GM12878 (cell line): ENCODE results near the gene MPHOSPH8. TPM values are rescaled to one million over a fixed set of nuclear protein-coding genes. Genes with fewer than 3 reads are reported as not detected.

ENCODE experiments used
- ATAC-seq: fragments of 200-7000 bp; cut with Tn5 transposase; 3 replicates; pipeline ENCODE4 v1.9.1; 2020; ENCODE audit warnings: mild to moderate bottlenecking, moderate library complexity
- BruUV-seq: library from RNA; stranded (reverse); fragments of 400-500 nt; replicated peaks from 2 replicates; lab custom pipeline; 2021; lab: Mats Ljungman, UMichigan
- CTCF ChIA-PET: fragments of 300-600 bp; sonication (Branson Sonifier 250); formaldehyde crosslinking; extraction: SDS; loops from one replicate; lab custom pipeline; 2021; ENCODE audit warnings: inconsistent platforms; lab: Yijun Ruan, JAX
- POLR2A ChIA-PET: fragments of 350-600 bp; formaldehyde crosslinking; extraction: SDS; loops from one replicate; lab custom pipeline; 2021; ENCODE audit warnings: inconsistent platforms; lab: Charles Lee
- RAD21 ChIA-PET: fragments of 300-600 bp; sonication (Branson Sonifier 250); formaldehyde crosslinking; loops from one replicate; lab custom pipeline; 2023; ENCODE audit warnings: antibody characterized with exemption; ENCODE audit not compliant: unreplicated experiment; lab: Charles Lee
- SMC1A ChIA-PET: fragments of 300-600 bp; sonication (Branson Sonifier 250); formaldehyde crosslinking; loops from one replicate; lab custom pipeline; 2023; ENCODE audit not compliant: unreplicated experiment, uncharacterized antibody; lab: Charles Lee
- DNase-seq: peaks from one replicate; pipeline ENCODE4 v3.0.0-alpha.2; 2011; ENCODE audit warnings: low read depth, low spot score
- FAIRE-seq: peaks from 3 replicates; lab custom pipeline; 2011; peaks lifted over from hg19 to GRCh38; lab: Jason Lieb, UNC
- H2AFZ ChIP-seq: 2 replicates; pipeline ENCODE4 v1.6.0; 2011; ENCODE audit warnings: low read depth, low read length, control low read depth; ENCODE audit not compliant: control insufficient read depth
- H3K27ac ChIP-seq: 2 replicates; pipeline ENCODE4 v1.5.1; 2011; ENCODE audit warnings: control low read depth; ENCODE audit not compliant: control insufficient read depth, insufficient read depth
- H3K27me3 ChIP-seq, 2 experiments: replicated peaks in 1 of 2; 2 replicates each; pipeline versions ENCODE4 v1.6.0 to v1.6.1; 2011; ENCODE audit warnings: low read length in 1 of 2; ENCODE audit not compliant: control insufficient read depth in 2 of 2, insufficient read depth in 2 of 2
- H3K36me3 ChIP-seq, 2 experiments: 2 replicates each; pipeline ENCODE4 v1.5.1; 2011; ENCODE audit warnings: low read length in 1 of 2; ENCODE audit not compliant: control insufficient read depth in 2 of 2, insufficient read depth in 2 of 2
- H3K4me1 ChIP-seq: 2 replicates; pipeline ENCODE4 v1.6.1; 2011; ENCODE audit warnings: mild to moderate bottlenecking, low read length, moderate library complexity, mixed read lengths; ENCODE audit not compliant: control insufficient read depth, insufficient read depth
- H3K4me2 ChIP-seq: 2 replicates; pipeline ENCODE4 v1.6.0; 2011; ENCODE audit warnings: control low read depth; ENCODE audit not compliant: control insufficient read depth, insufficient read depth
- H3K4me3 ChIP-seq: fragments of 200-600 bp; sonication (generic); 2 replicates; pipeline ENCODE4 v1.5.1; 2016
- H3K79me2 ChIP-seq: 2 replicates; pipeline ENCODE4 v1.6.0; 2011; ENCODE audit warnings: low read length; ENCODE audit not compliant: control insufficient read depth, insufficient read depth
- H3K9ac ChIP-seq: 2 replicates; pipeline ENCODE4 v1.8.0; 2011; ENCODE audit warnings: low read length, control low read depth, mixed read lengths; ENCODE audit not compliant: control insufficient read depth, insufficient read depth
- H3K9me3 ChIP-seq: replicated peaks from 3 replicates; pipeline ENCODE4 v1.5.1; 2011; ENCODE audit warnings: mild to moderate bottlenecking, low read length; ENCODE audit not compliant: control insufficient read depth, insufficient read depth
- H4K20me1 ChIP-seq: 2 replicates; pipeline ENCODE4 v1.6.0; 2011; ENCODE audit not compliant: control insufficient read depth, insufficient read depth
- CBX3 ChIP-seq: fragments of 200-600 bp; sonication (generic); IDR thresholded peaks from 2 replicates; pipeline ENCODE4 v1.6.1; 2016; ENCODE audit warnings: low read depth, borderline replicate concordance
- CUX1 ChIP-seq: IDR thresholded peaks from 2 replicates; pipeline ENCODE4 v1.6.1; 2012; ENCODE audit warnings: improper control_type of control experiment, low read depth, low read length; ENCODE audit not compliant: insufficient replicate concordance
- FOS ChIP-seq: IDR thresholded peaks from 3 replicates; pipeline ENCODE4 v1.6.1; 2011; ENCODE audit warnings: borderline replicate concordance; ENCODE audit not compliant: insufficient read length; ENCODE audit errors: extremely low read depth
- MLLT1 ChIP-seq: fragments of 450-650 bp; IDR thresholded peaks from 2 replicates; pipeline ENCODE4 v1.6.1; 2016; ENCODE audit warnings: mild to moderate bottlenecking
- NFYB ChIP-seq: IDR thresholded peaks from 2 replicates; pipeline ENCODE4 v1.6.1; 2011; ENCODE audit warnings: low read depth, mild to moderate bottlenecking, low read length, improper control_type of control experiment, moderate library complexity; ENCODE audit not compliant: insufficient read depth
- PML ChIP-seq: IDR thresholded peaks from 2 replicates; pipeline ENCODE4 v1.6.1; 2012; ENCODE audit warnings: low read length, inconsistent platforms
- POU2F2 ChIP-seq: IDR thresholded peaks from 3 replicates; pipeline ENCODE4 v1.6.1; 2011; ENCODE audit warnings: low read depth, mild to moderate bottlenecking, low read length, borderline replicate concordance
- RAD21 ChIP-seq: IDR thresholded peaks from 2 replicates; pipeline ENCODE4 v1.6.1; 2011; ENCODE audit warnings: mild to moderate bottlenecking, low read depth, low read length, moderate library complexity; ENCODE audit not compliant: insufficient read depth
- SPI1 ChIP-seq: IDR thresholded peaks from 2 replicates; pipeline ENCODE4 v1.6.1; 2011; ENCODE audit warnings: low read depth, mild to moderate bottlenecking, low read length, moderate library complexity, borderline replicate concordance; ENCODE audit not compliant: insufficient read depth
- SREBF1 ChIP-seq: IDR thresholded peaks from 2 replicates; pipeline ENCODE4 v1.6.1; 2012; ENCODE audit warnings: mild to moderate bottlenecking, low read length
- STAT3 ChIP-seq: IDR thresholded peaks from 2 replicates; pipeline ENCODE4 v1.6.1; 2011; ENCODE audit warnings: low read depth, low read length, improper control_type of control experiment
- YBX1 ChIP-seq: fragments of 450-650 bp; IDR thresholded peaks from 2 replicates; pipeline ENCODE4 v1.6.1; 2016; ENCODE audit warnings: antibody characterized with exemption
- ZNF592 ChIP-seq: fragments of 450-650 bp; IDR thresholded peaks from 2 replicates; pipeline ENCODE4 v1.6.1; 2017; ENCODE audit warnings: mild to moderate bottlenecking, moderate library complexity
- WGBS: methylation state at CpG from one replicate; pipeline ENCODE4 v1.1.6; 2016; ENCODE audit warnings: low lambda C conversion rate; ENCODE audit not compliant: insufficient replicate concordance, insufficient coverage; ENCODE audit errors: missing lambda C conversion rate; 5-methylcytosine and 5-hydroxymethylcytosine counted together
- in situ Hi-C: fragments of 300-500 bp; cut with MboI; formaldehyde crosslinking; loops from 9 replicates; pipeline ENCODE4 v1.14.3; 2018; ENCODE audit warnings: mixed read lengths
- intact Hi-C: fragments of 100-400 bp; cut with micrococcal nuclease; formaldehyde crosslinking; loops from one replicate; pipeline ENCODE4 v1.14.2; 2022; ENCODE audit not compliant: unreplicated experiment
- polyA plus RNA-seq, 11 experiments: library from polyadenylated mRNA; depleted of rRNA in 4 of 11; unstranded in 6 of 11; stranded (reverse) in 5 of 11; fragments of >200 nt; fragmentation: Nextera tagmentation in 4 of 11; fragmentation: Illumina TruSeq in 1 of 11; extraction: Ambion mirVana in 4 of 11; extraction: Trizol in 1 of 11; gene quantifications; 1 replicate in 1 of 11; 2 replicates in 10 of 11; pipeline versions ENCODE4 v1.2.1 to v1.2.3, GENCODE V29; 2011 to 2016; ENCODE audit warnings: inconsistent platforms in 2 of 11, missing spikeins in 2 of 11, low read depth in 1 of 11
- total RNA-seq, 4 experiments: library from RNA; depleted of rRNA in 3 of 4; stranded (reverse); fragments of >200 nt in 3 of 4; fragmentation: Illumina TruSeq in 1 of 4; extraction: Trizol in 1 of 4; gene quantifications; 2 replicates each; pipeline versions ENCODE4 v1.2.1 to v1.2.3, GENCODE V29; 2013 to 2021

MPHOSPH8 gene
- total and polyA plus RNA-seq, 10 of the 15 experiments (the other 5 are each of a cell fraction or from before 2014, with no cell fraction given) = 15.9 to 34.9 (median 26.9) TPM

- TF ChIP-seq CUX1 = no peak
- no peak for TF ChIP-seq PML
- TF ChIP-seq RAD21 = no peak
- no peak for TF ChIP-seq STAT3
- no peak for TF ChIP-seq CBX3
- TF ChIP-seq, all 136 proteins: peak for 0
Measured at GRCh38 chr13:19681517-19681916, 48.1 kb downstream of the MPHOSPH8 start (continued).

GRCh38 chr13:19685034-19685433 lies 51.6 kb downstream of the MPHOSPH8 start:
- no peak overlapping the region for H3K9ac ChIP-seq
- no peak overlapping the region for H3K4me2 ChIP-seq
- no peaks in the 10 kb centered on the region for H3K9me3 ChIP-seq
- ATAC-seq (no peak), FAIRE-seq (no peak), DNase-seq (no peak)
- in situ Hi-C loops (no loop called here), intact Hi-C loops (no loop called here)
- RAD21 ChIA-PET = no interaction called here
- no peaks in the 10 kb centered on the region for H3K79me2 ChIP-seq
- TF ChIP-seq FOS = no peak
- no peak for TF ChIP-seq ZNF592
- no peak for TF ChIP-seq SREBF1
- TF ChIP-seq POU2F2 = no peak
- no peak for TF ChIP-seq YBX1
- no peak for TF ChIP-seq SPI1
- TF ChIP-seq MLLT1 = no peak
- no peak for TF ChIP-seq NFYB
- CTCF ChIA-PET = no interaction called here
- SMC1A ChIA-PET = no interaction called here
- no peak overlapping the region for H3K4me3 ChIP-seq
- H3K27me3 ChIP-seq = no peaks in the 10 kb centered on the region
- H3K27ac ChIP-seq = no peak overlapping the region
- no peak overlapping the region for H2AFZ ChIP-seq
- H3K4me1 ChIP-seq = no peaks in the 10 kb centered on the region
- no TSS peak for BruUV-seq
- POLR2A ChIA-PET = no interaction called here
- no peaks in the 10 kb centered on the region for H4K20me1 ChIP-seq
- 77% methylated on average over 5 of the region's 5 CpGs for WGBS
- H3K36me3 ChIP-seq = no peaks in the 10 kb centered on the region; a peak in 1 of 4 replicates
